SU-DHL-6 (cell line): Measurements from ENCODE around the gene DOK1.

Experiments used
- H2AFZ ChIP-seq: fragments of 200-600 bp; sonication (generic); 2 replicates; pipeline ENCODE4 v1.6.1; 2014; ENCODE audit warnings: low read depth, mild to moderate bottlenecking, moderate library complexity, mixed read lengths, antibody characterized with exemption, low read length; ENCODE audit not compliant: severe bottlenecking
- H3F3A ChIP-seq: fragments of 200-600 bp; shearing (Covaris generic); 2 replicates; pipeline ENCODE4 v1.6.0; 2016; ENCODE audit warnings: antibody characterized with exemption, mild to moderate bottlenecking; ENCODE audit not compliant: insufficient read depth
- H3K27ac ChIP-seq: fragments of 200-600 bp; sonication (generic); 2 replicates; pipeline ENCODE4 v1.5.1; 2016; ENCODE audit warnings: low read depth, mild to moderate bottlenecking, low read length, moderate library complexity, mixed read lengths
- H3K27me3 ChIP-seq: fragments of 200-600 bp; sonication (generic), shearing (Covaris generic); 2 replicates; pipeline ENCODE4 v1.6.0; 2014; ENCODE audit warnings: mild to moderate bottlenecking, low read length
- H3K36me3 ChIP-seq: fragments of 200-600 bp; sonication (generic); 2 replicates; pipeline ENCODE4 v1.6.1; 2014; ENCODE audit warnings: mild to moderate bottlenecking, low read length, mixed read lengths
- H3K4me2 ChIP-seq: fragments of 300-600, 200-600 bp; shearing (Covaris generic), sonication (generic); 2 replicates; pipeline ENCODE4 v1.6.0; 2014; ENCODE audit warnings: low read length, low read depth, mild to moderate bottlenecking; ENCODE audit not compliant: poor library complexity, severe bottlenecking
- H3K4me3 ChIP-seq: fragments of 200-600 bp; sonication (generic); 2 replicates; pipeline ENCODE4 v1.5.1; 2014; ENCODE audit warnings: antibody characterized with exemption, low read length, mild to moderate bottlenecking, mixed read lengths; ENCODE audit not compliant: insufficient read depth, poor library complexity, severe bottlenecking
- H3K79me2 ChIP-seq: fragments of 200-600 bp; sonication (generic); 2 replicates; pipeline ENCODE4 v1.6.1; 2014; ENCODE audit warnings: mild to moderate bottlenecking, low read length, moderate library complexity; ENCODE audit not compliant: insufficient read depth
- H3K9ac ChIP-seq: fragments of 200-600 bp; sonication (generic); 2 replicates; pipeline ENCODE4 v1.7.0; 2014; ENCODE audit warnings: mild to moderate bottlenecking, low read length
- H3K9me2 ChIP-seq: fragments of 200-600 bp; sonication (generic); replicated peaks from 2 replicates; pipeline ENCODE4 v1.6.1; 2014; ENCODE audit warnings: low read length; ENCODE audit not compliant: insufficient read depth
- H3K9me3 ChIP-seq: fragments of 200-600 bp; sonication (generic); 2 replicates; pipeline ENCODE4 v1.6.1; 2014; ENCODE audit warnings: low read length, mixed read lengths; ENCODE audit not compliant: insufficient read depth
- H4K20me1 ChIP-seq: fragments of 200-600 bp; sonication (generic); 2 replicates; pipeline ENCODE4 v1.6.1; 2014; ENCODE audit warnings: low read depth, mild to moderate bottlenecking, antibody characterized with exemption, low read length, moderate library complexity, mixed read lengths
- EZH2phosphoT487 ChIP-seq: fragments of 200-600 bp; sonication (generic), shearing (Covaris generic); conservative IDR thresholded peaks from 2 replicates; pipeline ENCODE4 v1.6.1; 2018; ENCODE audit warnings: mild to moderate bottlenecking, antibody characterized with exemption, low read length, moderate library complexity, mixed read lengths
- TF ChIP-seq, protein P1 (sequence below): fragments of 200-600 bp; sonication (generic); IDR thresholded peaks from one replicate; pipeline ENCODE4 v1.5.1; 2017; ENCODE audit warnings: antibody characterized with exemption, mild to moderate bottlenecking, low read length, moderate library complexity; ENCODE audit not compliant: insufficient read depth, poor library complexity, severe bottlenecking

The DOK1 gene

DNA sequence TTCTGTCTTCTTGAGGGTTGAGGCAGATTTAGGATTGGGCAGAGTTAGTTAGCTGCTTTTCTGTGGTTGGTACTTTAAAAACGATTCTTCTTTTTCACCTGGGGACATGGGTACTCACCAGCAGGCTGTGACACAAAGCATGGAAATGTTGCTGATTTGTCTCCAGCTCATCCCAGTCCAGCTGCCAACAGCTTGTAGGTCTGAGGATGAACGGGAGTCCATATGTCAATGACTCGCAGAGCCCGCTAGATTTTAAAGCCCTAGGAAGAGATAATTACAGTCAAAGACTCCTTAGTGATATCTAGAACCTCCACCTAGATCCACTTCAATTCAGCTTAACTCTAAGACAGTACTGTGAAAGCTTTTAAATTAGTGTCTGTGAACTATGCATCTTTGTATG lies 20.8 kb downstream of the DOK1 start:
- TF ChIP-seq EZH2phosphoT487 = no peak
- TF ChIP-seq, protein P1, sequence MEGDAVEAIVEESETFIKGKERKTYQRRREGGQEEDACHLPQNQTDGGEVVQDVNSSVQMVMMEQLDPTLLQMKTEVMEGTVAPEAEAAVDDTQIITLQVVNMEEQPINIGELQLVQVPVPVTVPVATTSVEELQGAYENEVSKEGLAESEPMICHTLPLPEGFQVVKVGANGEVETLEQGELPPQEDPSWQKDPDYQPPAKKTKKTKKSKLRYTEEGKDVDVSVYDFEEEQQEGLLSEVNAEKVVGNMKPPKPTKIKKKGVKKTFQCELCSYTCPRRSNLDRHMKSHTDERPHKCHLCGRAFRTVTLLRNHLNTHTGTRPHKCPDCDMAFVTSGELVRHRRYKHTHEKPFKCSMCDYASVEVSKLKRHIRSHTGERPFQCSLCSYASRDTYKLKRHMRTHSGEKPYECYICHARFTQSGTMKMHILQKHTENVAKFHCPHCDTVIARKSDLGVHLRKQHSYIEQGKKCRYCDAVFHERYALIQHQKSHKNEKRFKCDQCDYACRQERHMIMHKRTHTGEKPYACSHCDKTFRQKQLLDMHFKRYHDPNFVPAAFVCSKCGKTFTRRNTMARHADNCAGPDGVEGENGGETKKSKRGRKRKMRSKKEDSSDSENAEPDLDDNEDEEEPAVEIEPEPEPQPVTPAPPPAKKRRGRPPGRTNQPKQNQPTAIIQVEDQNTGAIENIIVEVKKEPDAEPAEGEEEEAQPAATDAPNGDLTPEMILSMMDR = no peak
- Histone ChIP-seq H3K27me3 (no peaks in the 10 kb centered on the region), H3F3A (0 out of 2 replicates have a peak, but pooled peaks cover 5% of the 10 kb centered on the region), H3K4me3 (no peak overlapping the region), H4K20me1 (no peaks in the 10 kb centered on the region), H3K27ac (no peak overlapping the region), H3K36me3 (no peaks in the 10 kb centered on the region), H2AFZ (no peak overlapping the region), H3K9me3 (no peaks in the 10 kb centered on the region), H3K79me2 (no peaks in the 10 kb centered on the region), H3K9me2 (no peaks in the 10 kb centered on the region), H3K4me2 (no peak overlapping the region), H3K9ac (no peak overlapping the region)

DNA sequence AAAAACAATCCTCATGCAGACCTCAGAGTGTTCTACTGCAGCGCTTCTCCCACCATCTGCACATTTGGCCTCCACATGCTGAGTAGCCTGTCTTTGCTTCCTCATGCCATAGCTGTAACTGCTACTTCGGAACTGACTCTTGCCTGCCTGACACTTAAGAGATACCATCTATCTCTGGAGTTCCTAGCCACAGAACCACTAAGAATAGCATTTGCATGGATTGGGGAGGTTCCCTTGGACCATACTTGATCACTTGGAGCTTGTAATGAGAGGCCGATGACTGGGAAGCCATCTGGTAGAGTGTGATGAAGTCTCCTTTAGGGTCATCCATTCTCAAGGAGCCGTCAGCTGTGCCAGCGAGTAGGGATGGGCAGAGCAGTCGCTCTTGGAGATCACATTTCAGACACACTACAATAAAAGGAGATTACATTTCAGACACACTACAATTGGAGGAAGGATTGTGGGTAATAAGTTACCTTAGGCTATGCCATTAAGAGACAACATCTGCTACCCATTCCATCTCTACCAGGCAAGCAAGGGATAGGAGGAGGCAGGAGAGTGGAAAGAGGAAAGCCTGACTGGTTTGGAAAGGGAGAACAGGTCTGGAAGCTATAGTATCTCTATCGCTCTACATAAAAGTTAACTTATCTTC lies 21.8 kb downstream of the DOK1 start:
- Histone ChIP-seq H3K9me3 (no peaks in the 10 kb centered on the region), H3K27me3 (no peaks in the 10 kb centered on the region), H3K9ac (no peak overlapping the region), H4K20me1 (no peaks in the 10 kb centered on the region), H3K4me3 (no peak overlapping the region), H3F3A (0 out of 2 replicates have a peak, but pooled peaks cover 5% of the 10 kb centered on the region), H3K27ac (no peak overlapping the region), H3K36me3 (no peaks in the 10 kb centered on the region), H3K4me2 (no peak overlapping the region), H2AFZ (no peak overlapping the region), H3K79me2 (no peaks in the 10 kb centered on the region), H3K9me2 (no peaks in the 10 kb centered on the region)
- TF ChIP-seq, protein P1 = no peak
- no peak for TF ChIP-seq EZH2phosphoT487

DNA sequence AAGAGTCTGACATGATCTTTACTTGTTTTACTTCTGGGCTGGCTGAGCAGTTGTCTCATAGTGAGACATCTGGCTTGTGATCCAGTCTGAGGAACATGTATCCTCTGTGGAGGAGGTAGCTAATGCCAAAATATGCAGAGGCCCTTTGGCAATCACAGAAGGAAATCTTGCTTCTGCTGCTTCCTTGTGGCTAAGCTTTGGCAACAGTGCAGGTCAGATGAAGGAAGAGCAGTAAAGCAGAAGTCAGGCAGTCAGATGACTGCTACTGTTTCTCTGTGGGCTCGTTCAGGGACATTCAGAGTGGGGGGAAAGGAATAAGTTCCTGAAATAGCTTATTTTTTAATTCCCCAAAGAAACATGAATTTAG lies 22.3 kb downstream of the DOK1 start:
- TF ChIP-seq, protein P1 = no peak
- TF ChIP-seq EZH2phosphoT487 = no peak
- Histone ChIP-seq H3K9me3 (no peaks in the 10 kb centered on the region), H3F3A (0 out of 2 replicates have a peak, but pooled peaks cover 5% of the 10 kb centered on the region), H3K36me3 (no peaks in the 10 kb centered on the region), H2AFZ (no peak overlapping the region), H3K27me3 (no peaks in the 10 kb centered on the region), H3K79me2 (no peaks in the 10 kb centered on the region), H4K20me1 (no peaks in the 10 kb centered on the region), H3K27ac (no peak overlapping the region), H3K4me3 (no peak overlapping the region), H3K4me2 (no peak overlapping the region), H3K9ac (no peak overlapping the region), H3K9me2 (no peaks in the 10 kb centered on the region)
